ENCODE data around the gene NRIP1. TPM values are rescaled to one million over a fixed set of nuclear protein-coding genes. Genes with fewer than 3 reads are reported as not detected.

NRIP1 gene
- polyA plus RNA-seq, 1 donor from 2014 or later: 48.4 TPM

- Histone ChIP-seq H3K4me2 (ENCODE audit: low read length) (no peak overlapping the region), H3K9me3 (ENCODE audit: low read length) (no peaks in the 10 kb centered on the region), H4K20me1 (ENCODE audit: insufficient read depth) (no peaks in the 10 kb centered on the region), H2AFZ (ENCODE audit: low read depth, low read length) (no peak overlapping the region), H3K27me3 (ENCODE audit: insufficient read depth, low read depth, low read length) (no peaks in the 10 kb centered on the region), H3K9me2 (ENCODE audit: insufficient read depth, low read length) (no peaks in the 10 kb centered on the region), H3F3A (ENCODE audit: insufficient read depth, low read length, poor library complexity, severe bottlenecking) (no peaks in the 10 kb centered on the region), H3K79me2 (replicated peaks; ENCODE audit: insufficient read depth, low read length) (peaks cover 95% of the 10 kb centered on the region), H3K9ac (ENCODE audit: low read length) (no peak overlapping the region), H3K36me3 (ENCODE audit: insufficient read depth, low read length) (peaks cover 11% of the 10 kb centered on the region), H3K4me3 (ENCODE audit: low read length) (no peak overlapping the region), H3K27ac (ENCODE audit: low read length) (no peak overlapping the region)
- TF ChIP-seq RAD21 (conservative IDR thresholded peaks at IDR 0.05) (no peak), MXI1 (conservative IDR thresholded peaks at IDR 0.05; ENCODE audit: poor library complexity, severe bottlenecking) (no peak), SMC3 (conservative IDR thresholded peaks at IDR 0.05; ENCODE audit: poor library complexity) (no peak), CTCF (IDR thresholded peaks at IDR 0.05; ENCODE audit: poor library complexity, severe bottlenecking) (no peak), EZH2 (IDR thresholded peaks at IDR 0.05; ENCODE audit: borderline replicate concordance, insufficient read depth, low read length, poor library complexity, severe bottlenecking) (no peak), EP300 (conservative IDR thresholded peaks at IDR 0.05; ENCODE audit: poor library complexity, severe bottlenecking) (no peak), TAF1 (IDR thresholded peaks at IDR 0.05; ENCODE audit: low read depth) (no peak), POLR2AphosphoS5 (IDR thresholded peaks at IDR 0.05) (no peak), REST (IDR thresholded peaks at IDR 0.05; ENCODE audit: borderline replicate concordance) (no peak)
These were observed 27.5 kb downstream of the NRIP1 start for GRCh38 chr21:15037095-15037899.

GRCh38 chr21:15036189-15036588 lies 28.6 kb downstream of the NRIP1 start:
- Histone ChIP-seq H3F3A (ENCODE audit: insufficient read depth, low read length, poor library complexity, severe bottlenecking) (no peaks in the 10 kb centered on the region), H3K4me3 (ENCODE audit: low read length) (no peak overlapping the region), H2AFZ (ENCODE audit: low read depth, low read length) (no peak overlapping the region), H3K4me2 (ENCODE audit: low read length) (no peak overlapping the region), H3K79me2 (replicated peaks; ENCODE audit: insufficient read depth, low read length) (peaks cover 89% of the 10 kb centered on the region), H3K27ac (ENCODE audit: low read length) (no peak overlapping the region), H3K9ac (ENCODE audit: low read length) (no peak overlapping the region), H3K36me3 (ENCODE audit: insufficient read depth, low read length) (peaks cover 9% of the 10 kb centered on the region), H3K9me2 (ENCODE audit: insufficient read depth, low read length) (no peaks in the 10 kb centered on the region), H3K9me3 (ENCODE audit: low read length) (no peaks in the 10 kb centered on the region), H3K27me3 (ENCODE audit: insufficient read depth, low read depth, low read length) (no peaks in the 10 kb centered on the region), H4K20me1 (ENCODE audit: insufficient read depth) (no peaks in the 10 kb centered on the region)
- TF ChIP-seq CTCF (IDR thresholded peaks at IDR 0.05; ENCODE audit: poor library complexity, severe bottlenecking): no peak
- TF ChIP-seq EP300 (conservative IDR thresholded peaks at IDR 0.05; ENCODE audit: poor library complexity, severe bottlenecking): no peak
- no peak for TF ChIP-seq SMC3 (conservative IDR thresholded peaks at IDR 0.05; ENCODE audit: poor library complexity)
- no peak for TF ChIP-seq EZH2 (IDR thresholded peaks at IDR 0.05; ENCODE audit: borderline replicate concordance, insufficient read depth, low read length, poor library complexity, severe bottlenecking)
- TF ChIP-seq MXI1 (conservative IDR thresholded peaks at IDR 0.05; ENCODE audit: poor library complexity, severe bottlenecking): no peak
- TF ChIP-seq POLR2AphosphoS5 (IDR thresholded peaks at IDR 0.05): no peak
- no peak for TF ChIP-seq RAD21 (conservative IDR thresholded peaks at IDR 0.05)
- no peak for TF ChIP-seq TAF1 (IDR thresholded peaks at IDR 0.05; ENCODE audit: low read depth)
- TF ChIP-seq REST (IDR thresholded peaks at IDR 0.05; ENCODE audit: borderline replicate concordance): no peak

All from neural cell (in vitro differentiated cells).